Osteoblast (primary cell): ENCODE data around the gene C19orf18. TPM values are rescaled to one million over a fixed set of nuclear protein-coding genes. Genes with fewer than 3 reads are reported as not detected.
A peak's percentile ranks its signal among the peaks of the same experiment; 100 is the strongest.
"Not testable (repeated sequence)": the region's sequence is repeated elsewhere in the genome, so short reads cannot be mapped to it uniquely, and the experiment has no call there.

Experiments used
- DNase-seq: peaks from one replicate; pipeline ENCODE4 v3.0.0; 2011; ENCODE audit warnings: low spot score, mixed read lengths; ENCODE audit not compliant: insufficient read length; ENCODE audit errors: missing footprints
- H2AFZ ChIP-seq: 2 replicates; pipeline ENCODE4 v1.6.0; 2011; ENCODE audit warnings: mild to moderate bottlenecking, low read length
- H3K27ac ChIP-seq: 2 replicates; pipeline ENCODE4 v1.5.1; 2011; ENCODE audit warnings: mild to moderate bottlenecking, low read depth, low read length, moderate library complexity
- H3K27me3 ChIP-seq: 2 replicates; pipeline ENCODE4 v1.6.0; 2012; ENCODE audit warnings: mild to moderate bottlenecking, control low read depth, inconsistent platforms, low read length, moderate library complexity; ENCODE audit not compliant: insufficient read depth
- H3K36me3 ChIP-seq: 2 replicates; pipeline ENCODE4 v1.5.1; 2011; ENCODE audit warnings: mild to moderate bottlenecking, low read length, control low read depth, moderate library complexity; ENCODE audit not compliant: insufficient read depth
- H3K4me1 ChIP-seq: 2 replicates; pipeline ENCODE4 v1.5.1; 2011; ENCODE audit warnings: mild to moderate bottlenecking, low read length, control low read depth, moderate library complexity; ENCODE audit not compliant: insufficient read depth
- H3K4me2 ChIP-seq: 2 replicates; pipeline ENCODE4 v1.6.0; 2011; ENCODE audit warnings: mild to moderate bottlenecking, low read length; ENCODE audit not compliant: insufficient read depth
- H3K4me3 ChIP-seq: fragments of 200-600 bp; sonication (generic); 3 replicates; pipeline ENCODE4 v1.5.1; 2012; ENCODE audit warnings: mild to moderate bottlenecking, low read length, inconsistent platforms; ENCODE audit not compliant: insufficient read depth
- H3K79me2 ChIP-seq: 2 replicates; pipeline ENCODE4 v1.6.0; 2012; ENCODE audit warnings: mild to moderate bottlenecking, low read length, control low read depth, inconsistent platforms; ENCODE audit not compliant: insufficient read depth
- H3K9me3 ChIP-seq: 2 replicates; pipeline ENCODE4 v1.5.1; 2011; ENCODE audit warnings: low read depth, low read length, control low read depth
- H4K20me1 ChIP-seq: 2 replicates; pipeline ENCODE4 v1.6.0; 2012; ENCODE audit warnings: mild to moderate bottlenecking, low read length, control low read depth; ENCODE audit not compliant: insufficient read depth
- total RNA-seq: library from RNA; depleted of rRNA; stranded (reverse); fragments of >200 nt; gene quantifications from 2 replicates; pipeline ENCODE4 v1.2.3, GENCODE V29; 2012
- TF ChIP-seq, protein P1 (sequence below): IDR thresholded peaks from 2 replicates; pipeline ENCODE4 v1.5.1; 2011; ENCODE audit warnings: mild to moderate bottlenecking, low read depth, low read length, moderate library complexity; ENCODE audit errors: extremely low read depth

Gene C19orf18
- total RNA-seq, 1 donor = 0.36 TPM

DNA sequence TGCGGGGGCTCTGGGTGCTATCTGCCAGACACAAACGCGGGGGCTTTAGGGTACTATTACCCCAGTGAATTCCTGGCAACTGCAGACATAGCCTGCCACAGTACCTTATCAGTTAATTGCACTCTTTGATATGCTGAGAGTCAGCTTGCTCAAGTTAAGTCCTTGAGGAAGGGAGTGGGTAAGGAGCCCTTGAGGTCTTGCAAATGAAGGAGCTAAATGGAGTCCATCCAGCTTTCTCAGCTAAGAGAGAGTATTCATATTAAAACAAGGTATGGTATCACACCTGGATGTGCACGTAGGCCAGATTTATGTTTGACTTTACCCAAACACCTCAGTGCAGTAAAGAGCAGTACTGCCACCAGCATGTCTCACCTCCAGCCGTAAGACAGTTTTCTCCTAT is 39.8 kb upstream of the C19orf18 start:
- no peak overlapping the region for H3K4me2 ChIP-seq
- no peaks in the 10 kb centered on the region for H3K4me1 ChIP-seq
- TF ChIP-seq, protein P1, sequence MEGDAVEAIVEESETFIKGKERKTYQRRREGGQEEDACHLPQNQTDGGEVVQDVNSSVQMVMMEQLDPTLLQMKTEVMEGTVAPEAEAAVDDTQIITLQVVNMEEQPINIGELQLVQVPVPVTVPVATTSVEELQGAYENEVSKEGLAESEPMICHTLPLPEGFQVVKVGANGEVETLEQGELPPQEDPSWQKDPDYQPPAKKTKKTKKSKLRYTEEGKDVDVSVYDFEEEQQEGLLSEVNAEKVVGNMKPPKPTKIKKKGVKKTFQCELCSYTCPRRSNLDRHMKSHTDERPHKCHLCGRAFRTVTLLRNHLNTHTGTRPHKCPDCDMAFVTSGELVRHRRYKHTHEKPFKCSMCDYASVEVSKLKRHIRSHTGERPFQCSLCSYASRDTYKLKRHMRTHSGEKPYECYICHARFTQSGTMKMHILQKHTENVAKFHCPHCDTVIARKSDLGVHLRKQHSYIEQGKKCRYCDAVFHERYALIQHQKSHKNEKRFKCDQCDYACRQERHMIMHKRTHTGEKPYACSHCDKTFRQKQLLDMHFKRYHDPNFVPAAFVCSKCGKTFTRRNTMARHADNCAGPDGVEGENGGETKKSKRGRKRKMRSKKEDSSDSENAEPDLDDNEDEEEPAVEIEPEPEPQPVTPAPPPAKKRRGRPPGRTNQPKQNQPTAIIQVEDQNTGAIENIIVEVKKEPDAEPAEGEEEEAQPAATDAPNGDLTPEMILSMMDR = no peak
- no peaks in the 10 kb centered on the region for H3K79me2 ChIP-seq
- no peak for DNase-seq
- H3K9me3 ChIP-seq = no peaks in the 10 kb centered on the region
- H3K27me3 ChIP-seq = no peaks in the 10 kb centered on the region
- no peaks in the 10 kb centered on the region for H4K20me1 ChIP-seq
- no peak overlapping the region for H2AFZ ChIP-seq
- H3K27ac ChIP-seq = no peak overlapping the region
- H3K4me3 ChIP-seq = no peak overlapping the region
- H3K36me3 ChIP-seq = no peaks in the 10 kb centered on the region

DNA sequence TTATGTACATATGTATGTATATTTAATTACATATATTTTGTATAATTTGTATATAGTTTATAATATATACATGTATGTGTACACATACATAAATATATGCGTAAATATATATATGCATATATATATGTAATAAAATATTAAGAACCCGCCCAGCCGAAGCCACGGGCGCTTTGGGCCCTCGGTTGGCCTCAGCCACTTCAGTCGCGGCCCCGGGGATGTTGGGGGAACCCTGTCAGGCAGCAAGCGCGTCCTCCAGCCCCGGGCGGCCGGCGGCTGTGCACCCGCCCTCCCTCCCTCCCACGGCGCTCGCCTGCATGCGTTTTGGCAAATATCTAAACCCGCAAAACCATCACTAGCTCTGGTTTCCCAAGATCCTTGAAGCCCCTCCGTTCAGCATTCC is 36.2 kb upstream of the C19orf18 start:
- Histone ChIP-seq H3K4me1 (no peaks in the 10 kb centered on the region), H3K27me3 (no peaks in the 10 kb centered on the region), H2AFZ (no peak overlapping the region), H3K4me3 (no peak overlapping the region), H3K4me2 (no peak overlapping the region), H4K20me1 (no peaks in the 10 kb centered on the region), H3K79me2 (no peaks in the 10 kb centered on the region), H3K27ac (no peak overlapping the region), H3K36me3 (peaks cover 9% of the 10 kb centered on the region), H3K9me3 (no peaks in the 10 kb centered on the region)
- DNase-seq = peak; percentile 56
- TF ChIP-seq, protein P1 = no peak

- Histone ChIP-seq H3K79me2 (no peaks in the 10 kb centered on the region), H3K27me3 (no peaks in the 10 kb centered on the region), H3K36me3 (peaks cover 16% of the 10 kb centered on the region), H3K4me1 (no peaks in the 10 kb centered on the region), H3K9me3 (no peaks in the 10 kb centered on the region), H4K20me1 (no peaks in the 10 kb centered on the region), H3K4me3 (peak overlapping the region; percentile 75), H2AFZ (peak overlapping the region; percentile 91), H3K27ac (peak overlapping the region; percentile 65), H3K4me2 (peak overlapping the region; percentile 80)
- TF ChIP-seq, protein P1 = no peak
- DNase-seq = peak; percentile 96
These were observed 35.5 kb upstream of the C19orf18 start for GRCh38 chr19:58009666-58010301.

DNA sequence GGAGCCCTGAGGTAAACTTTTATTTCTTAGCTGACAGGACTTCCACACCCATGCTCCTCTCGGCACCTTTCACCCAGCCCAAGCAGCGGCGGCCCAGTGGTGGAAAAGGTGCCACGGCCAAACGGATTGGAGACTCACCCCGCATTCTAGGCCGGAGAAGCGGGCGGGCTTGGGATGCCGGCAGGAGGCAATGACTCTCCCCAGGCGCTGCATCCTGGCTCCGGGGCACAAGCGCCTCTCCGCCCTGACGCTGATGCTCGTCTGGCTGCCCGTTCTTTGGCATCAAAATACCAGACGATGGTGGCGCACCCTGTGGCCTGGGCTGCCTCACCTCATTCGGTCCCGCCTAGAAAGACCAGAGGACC is 34.9 kb upstream of the C19orf18 start:
- H4K20me1 ChIP-seq = no peaks in the 10 kb centered on the region
- H3K27me3 ChIP-seq = no peaks in the 10 kb centered on the region
- DNase-seq = no peak
- H3K4me1 ChIP-seq = no peaks in the 10 kb centered on the region
- H3K27ac ChIP-seq = peak overlapping the region; percentile 65
- peak overlapping the region; percentile 80 for H3K4me2 ChIP-seq
- H2AFZ ChIP-seq = peak overlapping the region; percentile 56
- TF ChIP-seq, protein P1 = no peak
- peak overlapping the region; percentile 75 for H3K4me3 ChIP-seq
- H3K36me3 ChIP-seq = peaks cover 21% of the 10 kb centered on the region
- H3K79me2 ChIP-seq = no peaks in the 10 kb centered on the region
- no peaks in the 10 kb centered on the region for H3K9me3 ChIP-seq

DNA sequence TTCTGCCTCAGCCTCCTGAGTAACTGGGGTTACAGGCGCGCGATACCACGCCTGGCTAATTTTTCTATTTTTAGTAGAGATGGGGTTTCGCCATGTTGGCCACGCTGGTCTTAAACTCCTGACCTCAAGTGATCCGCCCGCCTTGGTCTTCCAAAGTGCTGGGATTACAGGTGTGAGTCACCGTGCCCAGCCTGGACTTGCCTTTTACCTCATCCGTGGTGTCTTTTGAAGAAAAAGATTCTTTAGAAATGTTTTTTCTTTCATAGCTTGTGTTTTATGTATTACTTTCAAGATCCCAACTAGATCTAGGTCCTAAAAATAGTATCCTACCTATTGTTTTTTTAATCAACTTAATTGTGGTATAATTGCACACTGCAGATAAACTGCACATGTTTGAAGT is 34.5 kb upstream of the C19orf18 start:
- H3K27ac ChIP-seq, H3K27me3 ChIP-seq, H3K9me3 ChIP-seq, H4K20me1 ChIP-seq, H3K4me1 ChIP-seq, H2AFZ ChIP-seq, H3K79me2 ChIP-seq: not testable (repeated sequence)
- Histone ChIP-seq H3K36me3 (peaks cover 24% of the 10 kb centered on the region), H3K4me3 (peak overlapping the region; percentile 75), H3K4me2 (peak overlapping the region; percentile 80)
- peak; percentile 51 for DNase-seq
